HG02973 (cell line): ENCODE measurements around the gene SGCD.

ENCODE experiments used
- ATAC-seq: cut with Tn5 transposase; IDR thresholded peaks from one replicate; pipeline ENCODE4 v1.9.1; 2021; ENCODE audit warnings: moderate library complexity; ENCODE audit not compliant: unreplicated experiment

The SGCD gene

DNA sequence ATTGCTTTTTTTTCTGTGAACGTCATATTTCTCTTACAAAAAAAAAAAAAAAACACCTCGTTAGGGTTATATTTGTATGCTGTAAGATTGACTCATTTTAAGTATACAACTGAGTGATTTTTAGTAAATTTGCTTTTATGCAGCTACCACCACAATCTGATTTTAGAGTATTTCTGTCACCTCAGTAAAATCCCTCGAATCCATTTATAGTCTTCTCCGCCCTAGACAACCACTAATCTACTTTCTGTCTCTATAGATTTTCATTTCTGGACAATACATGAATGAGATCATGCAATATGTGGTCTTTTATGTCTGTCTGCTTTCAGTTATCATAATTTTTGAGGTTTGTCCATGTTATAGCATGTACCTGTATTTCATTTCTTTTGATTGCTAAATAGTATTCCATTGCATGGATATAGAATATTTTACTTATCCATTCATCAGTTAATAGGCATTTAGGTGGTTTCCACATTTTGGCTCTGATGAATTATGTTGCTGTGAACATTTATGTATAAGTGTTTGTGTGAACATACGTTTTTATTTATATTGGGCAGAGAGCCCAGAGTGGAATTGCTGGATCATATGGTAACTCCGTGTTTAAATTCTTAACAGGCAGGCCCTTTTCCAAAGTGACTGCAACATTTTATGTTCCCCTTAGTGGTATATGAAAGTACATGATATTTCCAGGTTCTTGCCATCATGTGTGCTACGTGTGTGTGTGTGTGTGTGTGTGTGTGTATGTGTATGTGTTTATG, 171.4 kb downstream of the SGCD start:
- ATAC-seq: no peak

DNA sequence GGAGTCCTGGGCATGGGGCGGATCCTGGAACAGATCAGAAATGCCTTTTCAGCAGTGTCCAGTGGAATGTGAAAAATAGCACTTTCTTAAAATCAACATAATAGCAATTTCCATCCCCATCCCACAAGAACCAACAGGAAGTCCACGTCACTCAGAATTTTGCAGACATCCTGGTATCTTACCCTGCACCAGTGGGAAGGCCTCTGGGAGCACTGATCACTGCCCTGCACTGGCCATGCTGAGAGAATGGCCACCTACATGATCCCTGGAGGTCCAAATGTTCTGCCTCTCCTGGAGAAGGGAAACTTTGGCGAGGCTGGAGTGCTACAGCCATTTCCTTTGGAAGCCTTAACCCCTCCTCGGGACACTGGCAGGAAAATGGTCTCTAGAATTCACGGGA, 173.8 kb downstream of the SGCD start:
- ATAC-seq: no peak

DNA sequence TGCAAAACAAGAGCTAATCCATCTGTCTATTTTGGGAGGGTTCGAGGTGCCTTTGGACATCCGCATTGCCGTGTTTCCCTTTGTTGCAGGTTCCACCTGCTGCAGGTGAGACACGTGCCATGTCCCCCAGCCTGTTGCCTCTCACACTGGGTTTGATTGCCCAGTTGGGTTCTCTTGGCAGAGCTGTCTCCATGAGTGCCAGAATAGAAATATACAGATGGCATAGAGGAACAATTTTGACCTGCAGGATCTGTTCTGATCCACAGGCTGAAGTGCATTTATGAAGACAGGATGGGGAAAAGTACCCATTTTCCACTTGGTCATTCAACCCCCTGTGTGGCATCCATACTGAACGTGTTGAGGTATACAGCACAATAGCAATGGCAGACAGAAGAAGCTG, 178.1 kb downstream of the SGCD start:
- ATAC-seq: no peak

DNA sequence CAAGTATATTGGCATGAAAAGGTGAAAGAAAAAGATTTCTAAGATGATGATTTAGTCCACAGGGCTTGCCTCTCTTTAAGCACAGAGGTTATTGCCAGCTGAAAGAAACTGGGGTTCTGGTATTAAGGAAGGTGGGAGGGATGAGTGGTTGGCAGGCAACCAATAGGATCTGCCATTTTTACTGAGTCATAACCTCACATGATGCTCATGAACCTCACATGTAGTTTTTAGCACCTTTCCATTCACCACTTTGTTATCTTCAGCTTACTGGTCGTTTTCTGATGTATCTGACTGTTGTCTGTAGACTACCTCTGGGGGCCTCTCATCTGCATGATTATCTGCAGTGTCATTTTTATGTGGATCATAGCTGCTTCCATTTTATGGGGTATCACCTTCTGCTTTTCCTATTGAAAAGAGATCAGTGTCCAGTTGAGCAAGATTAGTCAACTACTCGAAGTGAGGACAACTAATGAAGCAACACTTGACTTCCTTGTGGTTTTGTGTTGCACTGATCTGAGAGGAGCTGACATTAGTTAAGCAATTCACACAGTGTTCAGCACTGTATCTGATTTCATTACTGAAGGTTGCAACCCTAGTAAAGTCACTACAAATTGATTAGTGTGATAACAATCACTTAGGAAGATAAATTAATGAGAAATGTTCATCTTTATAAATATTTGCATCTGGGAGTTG, 186.3 kb downstream of the SGCD start:
- ATAC-seq: no peak

DNA sequence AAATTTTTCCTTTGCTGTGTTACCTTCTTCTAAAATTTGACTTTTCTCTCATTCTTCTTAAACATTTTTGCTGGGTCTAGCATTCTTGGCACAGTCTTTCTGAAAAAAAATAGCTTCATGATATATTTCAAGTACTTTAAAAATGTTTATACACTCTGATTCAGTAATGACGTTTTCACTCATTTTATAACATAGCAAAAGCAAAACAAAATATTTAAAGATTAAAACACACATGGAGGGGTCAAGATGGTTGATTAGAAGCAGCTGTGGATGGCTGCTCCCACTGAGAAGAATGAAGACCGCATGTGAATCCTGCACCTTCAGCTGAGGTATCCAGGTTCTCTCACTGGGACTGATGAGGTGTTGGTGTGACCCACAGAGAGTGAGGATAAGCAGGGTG, 188.2 kb downstream of the SGCD start:
- ATAC-seq: no peak

DNA sequence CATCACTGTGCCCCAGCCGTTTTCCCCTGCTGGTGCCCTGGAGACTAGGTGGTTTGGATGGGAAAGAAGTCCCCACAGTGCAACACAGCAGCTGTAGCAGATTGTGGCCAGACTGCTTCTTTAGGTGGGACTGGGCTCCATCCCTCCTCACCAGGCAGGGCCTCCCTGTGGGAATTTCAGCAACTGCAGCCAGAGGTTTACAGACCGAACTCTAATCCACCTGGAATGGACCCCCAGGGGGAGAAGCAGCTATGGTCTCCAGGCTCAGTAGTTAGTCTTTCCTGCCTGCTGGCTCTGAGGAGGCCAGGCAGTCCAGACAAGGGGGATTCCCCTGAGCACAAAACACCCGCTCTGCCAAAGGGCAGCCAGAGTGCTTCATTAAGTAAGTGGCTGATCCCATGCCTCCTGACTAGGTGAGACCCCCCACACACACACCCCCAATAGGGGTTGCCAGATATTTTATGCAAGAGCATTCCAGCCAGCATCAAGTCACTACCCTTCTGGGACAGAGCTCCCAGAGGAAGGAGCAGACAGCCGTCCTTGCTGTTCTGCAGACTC, 188.9 kb downstream of the SGCD start:
- ATAC-seq: no peak

DNA sequence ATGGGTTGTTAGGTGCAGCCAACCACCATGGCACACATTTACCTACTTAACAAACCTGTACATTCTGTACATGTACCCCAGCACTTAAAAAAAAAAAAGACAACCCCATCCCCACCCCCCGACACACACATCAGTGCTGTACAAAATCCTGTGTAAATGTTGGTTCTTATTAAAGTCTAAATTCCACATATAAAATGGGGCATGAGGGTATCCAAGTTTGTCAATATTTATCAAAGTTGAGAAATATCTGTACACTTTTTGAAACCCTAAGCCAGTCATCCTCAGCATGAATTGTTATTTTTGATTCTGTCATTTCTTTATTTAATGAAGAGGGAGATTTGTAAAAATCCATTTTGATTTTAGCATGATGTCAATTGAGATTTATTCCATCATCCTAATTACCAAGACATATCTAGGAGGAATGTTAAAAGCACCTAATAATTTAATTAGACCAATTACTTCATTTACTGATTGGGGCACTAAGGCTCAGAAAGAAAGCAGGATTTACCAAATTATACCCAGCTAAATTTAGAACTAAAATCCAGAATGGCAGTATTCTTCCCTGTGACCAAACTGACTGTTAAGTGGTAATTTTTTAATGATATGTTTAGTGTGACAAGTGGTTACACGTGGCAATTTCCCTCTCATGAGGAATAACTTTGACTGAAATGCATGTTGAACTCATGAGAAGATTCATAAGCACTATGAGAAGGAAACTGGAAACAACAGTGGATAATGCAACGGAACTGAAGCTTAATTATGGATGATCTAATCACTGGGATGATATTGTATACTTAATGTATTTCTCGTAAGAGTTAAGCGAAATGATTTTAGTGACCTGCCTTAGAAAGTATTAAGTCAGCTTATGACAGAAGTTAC, 195.9 kb downstream of the SGCD start:
- ATAC-seq: no peak

DNA sequence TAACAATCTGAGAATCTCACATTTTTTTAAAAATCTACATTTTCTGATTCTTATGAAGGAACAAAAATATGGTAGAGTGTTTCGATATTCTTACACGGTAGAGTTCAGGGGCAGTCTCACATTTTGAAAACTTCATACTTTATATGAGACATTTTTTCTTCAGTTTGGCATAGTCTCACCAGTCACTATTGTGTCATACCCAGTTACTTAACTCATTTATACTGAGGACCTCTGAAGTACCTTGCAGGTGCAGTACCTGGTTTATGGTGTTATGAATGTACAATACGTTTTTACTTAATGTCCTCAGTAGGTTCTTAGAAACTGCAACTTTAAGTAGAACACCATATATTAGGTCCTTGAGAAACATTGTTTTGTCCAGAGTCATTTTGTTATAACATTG, 196.6 kb downstream of the SGCD start:
- no peak for ATAC-seq

DNA sequence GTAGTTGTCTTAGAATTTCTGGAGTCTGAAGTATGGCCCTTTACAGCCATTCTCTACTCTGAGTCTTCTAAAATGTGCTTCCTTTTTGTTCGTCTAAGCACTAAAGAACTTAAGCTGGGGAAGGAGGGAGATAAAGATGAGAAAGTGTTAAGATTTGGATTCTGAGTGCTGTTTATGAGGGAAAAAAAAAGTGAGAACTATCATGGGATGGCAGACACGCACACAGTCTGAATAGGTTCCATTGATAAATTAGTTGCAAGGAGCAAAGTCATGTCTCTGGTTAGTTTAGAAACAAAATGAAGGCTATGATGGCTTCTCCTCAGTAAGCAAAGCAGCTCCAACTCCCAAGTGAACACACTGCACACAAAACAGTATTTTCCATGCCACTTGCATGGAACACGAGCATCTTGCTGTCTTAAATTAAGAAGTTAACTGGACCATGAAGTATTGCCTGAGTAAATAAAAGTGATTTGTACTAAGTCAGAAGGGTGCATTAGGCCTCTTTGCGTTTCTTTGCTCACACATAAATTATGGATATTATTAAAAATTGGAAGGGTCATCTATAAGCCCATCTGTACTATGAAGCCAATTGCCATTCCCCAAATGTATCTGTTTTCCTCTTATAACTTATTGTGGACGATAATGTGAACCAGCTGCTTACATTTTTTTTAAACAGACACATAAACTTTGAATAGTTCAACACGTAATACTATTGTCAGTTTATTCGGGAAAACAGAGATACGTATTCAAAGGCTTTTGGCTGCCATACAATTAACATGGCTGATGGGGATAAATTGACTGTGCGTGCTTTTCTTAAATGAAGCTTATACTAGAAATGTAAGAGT, 199.3 kb downstream of the SGCD start:
- no peak for ATAC-seq

DNA sequence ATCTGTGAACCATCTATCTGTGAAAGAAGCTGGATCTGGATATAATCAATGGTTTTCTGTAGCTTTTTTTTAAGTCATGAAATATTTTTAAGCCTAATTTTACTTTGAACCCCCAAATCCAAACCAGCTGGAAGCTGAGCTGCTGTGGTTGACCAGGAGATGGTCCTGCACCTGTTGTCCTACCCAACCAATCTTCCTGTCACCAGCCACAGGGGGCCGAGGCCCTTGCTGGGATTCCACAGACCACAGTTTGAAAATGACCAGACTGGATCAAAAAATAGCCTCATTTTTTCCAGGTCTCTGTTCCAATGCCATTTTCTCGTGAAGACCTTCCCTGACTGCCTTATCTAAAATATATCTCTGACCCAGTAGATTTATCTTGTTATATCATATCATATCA, 200.6 kb downstream of the SGCD start:
- no peak for ATAC-seq

DNA sequence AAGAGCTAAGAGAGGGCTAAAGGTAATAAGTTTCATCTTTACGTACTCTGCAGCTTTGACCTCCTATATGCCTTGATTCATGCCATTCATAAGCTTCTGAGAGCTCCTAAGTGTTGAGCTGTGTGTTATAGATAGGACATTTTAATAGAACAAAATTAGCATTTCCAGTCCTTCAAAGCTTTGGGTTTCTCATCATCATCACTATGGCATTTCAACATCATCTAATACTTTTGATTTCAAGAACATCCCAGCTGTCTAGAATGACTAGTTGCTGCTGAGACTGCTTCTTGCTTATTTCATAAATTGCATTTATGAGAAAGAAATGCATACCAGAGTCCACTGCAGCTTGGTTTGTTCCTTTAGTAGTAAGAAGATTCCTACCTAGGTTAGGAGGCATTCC, 201.7 kb downstream of the SGCD start:
- ATAC-seq: no peak

DNA sequence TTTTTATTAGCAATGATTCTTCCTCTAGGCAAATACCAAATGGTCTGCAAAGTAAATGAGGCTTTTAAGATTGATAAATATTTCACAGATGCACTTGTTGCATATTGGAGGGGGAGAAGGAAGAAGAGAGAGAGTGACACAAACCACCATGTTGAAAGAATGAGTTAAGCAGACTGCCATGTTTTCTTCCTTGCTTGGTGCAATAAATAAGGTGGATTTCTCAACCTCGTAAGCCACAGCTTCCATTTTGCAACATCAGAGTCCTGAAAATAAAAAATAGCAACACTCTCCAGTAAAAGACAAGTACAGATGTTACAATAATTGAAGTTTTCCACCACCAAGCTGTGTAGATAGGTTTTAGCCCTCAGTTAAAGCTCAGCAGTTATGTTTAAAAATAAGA, 202.9 kb downstream of the SGCD start:
- ATAC-seq: no peak

DNA sequence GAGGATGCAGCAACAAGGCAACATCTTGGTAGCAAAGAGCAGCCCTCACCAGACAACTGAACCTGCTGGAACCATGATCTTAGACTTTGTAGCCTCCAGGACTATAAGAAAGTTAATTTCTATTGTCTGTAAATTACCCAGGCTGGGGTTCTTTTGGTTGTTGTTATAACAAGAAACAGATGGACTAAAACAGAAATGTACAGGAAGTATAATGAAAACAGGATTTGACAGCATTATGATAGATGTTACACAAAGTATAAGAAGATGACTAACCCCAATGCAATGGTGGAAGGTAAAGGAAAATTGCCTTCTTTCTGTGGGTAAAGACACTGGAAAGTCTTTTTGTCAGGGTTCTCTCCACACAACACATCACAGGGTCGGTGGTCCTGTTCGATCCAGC, 204.2 kb downstream of the SGCD start:
- ATAC-seq: no peak

DNA sequence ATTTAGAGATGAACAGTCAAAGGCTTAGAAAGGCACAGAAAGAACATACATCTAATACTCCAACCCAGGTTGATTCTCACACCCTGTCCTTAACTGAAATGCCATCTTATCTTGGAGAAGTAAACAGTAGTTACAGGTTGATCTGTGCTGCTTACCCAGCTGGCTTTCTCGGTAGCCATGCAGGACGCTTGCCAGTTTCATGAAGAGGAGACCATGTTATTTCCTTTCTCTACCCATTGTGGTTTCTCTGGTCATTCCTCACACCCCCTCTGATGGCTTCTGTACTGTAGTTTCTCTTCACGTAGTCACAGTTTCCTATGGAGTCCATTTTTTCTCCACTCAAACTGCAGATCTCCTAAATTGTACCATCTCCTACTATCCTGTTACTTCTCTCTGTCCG, 206.0 kb downstream of the SGCD start:
- no peak for ATAC-seq

DNA sequence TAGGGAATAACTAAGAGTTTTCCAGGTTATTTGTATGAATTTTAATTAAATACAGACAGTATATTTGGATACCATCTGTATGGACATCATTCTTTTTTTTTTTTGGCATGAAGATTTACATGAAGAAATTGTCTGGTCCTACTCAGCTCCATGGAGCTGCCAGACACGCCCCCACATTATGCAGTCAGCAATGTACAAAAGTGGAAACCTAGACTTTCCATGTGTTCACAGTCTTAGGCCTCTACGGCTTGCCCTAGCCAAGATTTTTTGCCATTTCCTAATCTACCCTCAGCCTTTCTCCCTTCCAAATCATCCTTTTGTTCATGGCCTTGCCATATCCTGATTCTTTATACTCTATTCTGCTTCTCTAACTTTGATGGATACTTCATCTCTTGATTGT, 207.1 kb downstream of the SGCD start:
- no peak for ATAC-seq

DNA sequence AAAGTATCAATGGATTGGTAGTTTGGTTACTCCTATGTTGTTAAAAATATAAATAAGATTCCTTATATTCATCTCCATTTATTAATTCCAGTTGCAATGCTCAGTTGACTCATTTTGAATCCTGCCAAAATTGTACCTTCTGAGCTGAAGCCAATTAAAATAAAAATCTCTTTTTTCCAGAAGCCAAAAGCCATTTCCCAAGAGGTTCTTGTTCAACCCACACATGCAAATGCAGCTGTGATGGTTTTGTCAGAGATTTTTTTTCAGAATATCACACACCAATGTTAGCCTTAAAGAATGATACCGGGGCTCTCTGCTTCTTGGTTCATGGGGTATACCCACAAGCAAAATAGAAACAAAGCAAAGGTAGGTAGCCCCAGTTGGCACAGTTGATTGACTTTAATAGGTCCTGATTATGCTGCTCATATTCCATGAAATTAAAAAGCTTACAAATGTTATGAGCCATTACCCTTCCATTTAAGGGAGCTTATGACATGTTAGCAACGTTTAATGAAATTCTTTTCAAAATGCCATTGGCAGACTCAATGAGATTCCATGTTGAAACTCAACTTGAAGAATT, 208.0 kb downstream of the SGCD start:
- no peak for ATAC-seq

DNA sequence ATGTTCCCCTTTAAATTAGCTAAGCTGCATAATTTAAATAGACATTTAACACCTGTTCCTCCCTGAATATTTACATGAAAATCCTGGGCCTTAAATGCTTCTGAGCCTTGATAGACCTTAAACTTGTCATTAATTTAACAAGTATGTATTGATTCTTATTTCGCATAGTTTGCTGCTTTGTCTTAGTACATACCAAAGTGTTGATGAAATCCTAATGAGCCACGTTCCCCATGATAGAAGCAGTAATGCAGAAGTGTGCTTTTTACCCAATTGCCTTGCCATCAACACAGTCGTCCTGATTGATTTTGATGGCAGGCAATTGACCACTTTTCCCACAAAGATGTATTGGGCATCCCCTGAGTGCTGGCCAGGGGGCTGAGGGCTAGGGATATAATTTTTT, 213.5 kb downstream of the SGCD start:
- ATAC-seq: no peak

DNA sequence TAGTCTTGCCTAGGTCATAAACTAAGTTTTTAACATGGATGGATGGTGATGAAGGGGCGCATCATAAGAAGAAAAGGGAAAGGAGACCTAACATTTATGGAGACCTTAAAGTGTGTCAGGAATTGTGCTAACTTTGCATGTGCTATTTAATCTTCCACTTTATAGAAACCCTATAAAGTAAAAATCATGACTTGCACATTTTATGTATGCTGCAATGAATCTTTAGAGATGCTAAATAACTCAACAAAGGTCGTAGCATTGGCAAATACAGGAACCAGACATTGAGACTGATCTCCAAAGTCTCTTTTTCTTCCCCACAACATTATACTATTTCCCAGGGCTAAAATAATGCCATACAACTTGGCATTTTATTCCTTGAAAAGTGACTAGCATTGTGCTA, 214.6 kb downstream of the SGCD start:
- no peak for ATAC-seq

DNA sequence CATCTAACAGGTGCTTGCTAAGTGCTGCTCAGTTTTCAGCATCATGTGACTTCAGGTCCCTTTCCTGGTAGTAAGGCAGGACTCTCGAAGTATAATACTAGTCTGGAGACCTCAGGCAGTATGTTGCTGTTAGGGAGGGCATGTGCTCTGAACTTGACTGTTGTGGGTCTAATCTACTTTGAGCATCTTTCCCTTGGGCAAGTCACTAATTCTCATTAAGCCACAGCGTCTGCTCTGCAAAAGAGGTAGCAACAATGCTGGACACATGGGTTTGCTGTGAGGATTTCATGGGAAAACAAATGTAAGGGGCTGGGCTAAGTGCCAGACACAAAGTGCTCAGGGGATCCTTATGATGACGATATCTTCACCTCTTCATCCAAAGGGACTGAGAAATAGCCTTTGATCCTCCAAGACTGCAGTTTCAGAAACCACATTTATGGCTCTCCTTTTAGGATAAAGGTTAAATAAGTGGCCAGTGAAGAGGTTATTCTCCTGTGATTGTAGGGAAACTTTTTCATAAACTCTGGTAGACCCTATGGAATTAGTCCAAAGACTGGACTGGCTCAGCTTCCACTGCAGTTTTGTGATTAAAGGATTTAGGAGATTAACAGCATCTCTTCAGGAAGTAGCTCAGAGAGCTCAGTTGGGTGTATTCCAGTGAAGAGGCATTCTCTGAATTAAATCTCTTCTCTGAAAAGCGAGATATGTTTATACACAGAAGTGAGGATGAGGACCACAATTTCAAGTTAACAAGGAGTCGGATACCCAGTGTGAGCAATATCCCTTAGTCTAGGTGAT, 216.6 kb downstream of the SGCD start:
- no peak for ATAC-seq
